Adrenal gland (tissue), 12 donors: ENCODE measurements around the gene TMEM258. TPM values are rescaled to one million over a fixed set of nuclear protein-coding genes. Genes with fewer than 3 reads are reported as not detected.
A peak's percentile ranks its signal among the peaks of the same experiment; 100 is the strongest.

Source experiments
- DNase-seq, 7 donors: peaks; one replicate each; pipeline ENCODE4 v3.0.0-alpha.2; 2019 to 2020
- H3K27ac ChIP-seq, 5 donors: fragments of 200-600 bp; sonication (generic) in 4 of 5; 1 replicate in 3 of 5; 2 replicates in 2 of 5; pipeline versions ENCODE4 v1.5.1 to v1.8.0; 2016 to 2020; ENCODE audit warnings: mild to moderate bottlenecking in 1 of 5
- H3K27me3 ChIP-seq: fragments of 200-600 bp; 2 replicates; pipeline ENCODE4 v1.8.0; 2021
- H3K36me3 ChIP-seq, 2 donors: fragments of 200-600 bp; replicated peaks in 1 of 2; 1 replicate in 1 of 2; 2 replicates in 1 of 2; pipeline versions ENCODE4 v1.5.1 to v1.8.0; 2018 to 2022
- H3K4me1 ChIP-seq, 2 donors: fragments of 200-600 bp; replicated peaks in 1 of 2; 1 replicate in 1 of 2; 2 replicates in 1 of 2; pipeline versions ENCODE4 v1.5.1 to v1.8.0; 2018 to 2021
- H3K4me3 ChIP-seq, 4 donors: fragments of 200-600 bp; sonication (generic) in 3 of 4; one replicate each; pipeline ENCODE4 v1.5.1; 2016 to 2018
- H3K9me3 ChIP-seq, 3 donors: fragments of 200-600 bp; sonication (generic) in 1 of 3; replicated peaks in 1 of 3; 1 replicate in 2 of 3; 2 replicates in 1 of 3; pipeline versions ENCODE4 v1.5.1 to v1.8.0; 2016 to 2021
- POLR2A ChIP-seq, 2 donors: fragments of 450-650 bp; IDR thresholded peaks; one replicate each; pipeline ENCODE4 v1.6.1; 2017; ENCODE audit warnings: antibody characterized with exemption in 2 of 2, mild to moderate bottlenecking in 2 of 2, moderate library complexity in 1 of 2
- WGBS, 4 donors: extraction: QIAGEN DNeasy Blood & Tissue Kit in 2 of 4; methylation state at CpG; one replicate each; pipeline versions ENCODE4 v1.1.5 to v1.1.7; 2013 to 2017; 5-methylcytosine and 5-hydroxymethylcytosine counted together
- intact Hi-C, 2 donors: fragments of 100-400 bp; cut with DNase I; formaldehyde crosslinking; loops; one replicate each; pipeline versions ENCODE4 v1.14.1 to v1.15.0; 2022 to 2023
- polyA plus RNA-seq, 3 donors: library from polyadenylated mRNA; stranded (reverse); fragments of 200-250 nt in 2 of 3; fragments of 350-450 nt in 1 of 3; fragmentation: Illumina TruSeq in 1 of 3; extraction: RNeasy Lipid Tissue Mini Kit (QIAGEN cat#74804) in 1 of 3; gene quantifications; one replicate each; pipeline ENCODE4 v1.2.3, GENCODE V29; 2013 to 2014
- total RNA-seq, 9 donors: library from RNA; depleted of rRNA in 4 of 9; stranded (reverse); fragments of >200 nt in 4 of 9; fragments of 120-200 nt in 1 of 9; fragmentation: NEBNext Ultra II Directional in 1 of 9; extraction: Animal tissue kit (Norgen Biotek cat#: 25700) in 1 of 9; gene quantifications; one replicate each; pipeline versions ENCODE4 v1.1.0 to v1.2.4, GENCODE V29; 2013 to 2023
- TF ChIP-seq, protein P1 (sequence below), 6 experiments: fragments of 450-650 bp in 4 of 6; fragments of 200-600 bp in 2 of 6; sonication (generic) in 1 of 6; IDR thresholded peaks; 1 replicate in 5 of 6; 2 replicates in 1 of 6; pipeline versions ENCODE4 v1.5.1 to v1.8.0; 2016 to 2021; ENCODE audit warnings: antibody characterized with exemption in 6 of 6, mild to moderate bottlenecking in 2 of 6, moderate library complexity in 1 of 6
- donor health status: healthy with polysubstance abuse.
- donor health status: Bipolar disorder and iron deficiency.
- donor health status: DM: yes; HTN: yes; CAD: no.
- donor health status: DM: no; HTN: no; CAD: no.
- donor health status: DM: no; HTN: no; CAD: no.
- donor health status: DM: yes; HTN: yes; CAD: no.

The TMEM258 gene
- total and polyA plus RNA-seq, 12 donors: 22.8 to 215 (median 139) TPM

DNA sequence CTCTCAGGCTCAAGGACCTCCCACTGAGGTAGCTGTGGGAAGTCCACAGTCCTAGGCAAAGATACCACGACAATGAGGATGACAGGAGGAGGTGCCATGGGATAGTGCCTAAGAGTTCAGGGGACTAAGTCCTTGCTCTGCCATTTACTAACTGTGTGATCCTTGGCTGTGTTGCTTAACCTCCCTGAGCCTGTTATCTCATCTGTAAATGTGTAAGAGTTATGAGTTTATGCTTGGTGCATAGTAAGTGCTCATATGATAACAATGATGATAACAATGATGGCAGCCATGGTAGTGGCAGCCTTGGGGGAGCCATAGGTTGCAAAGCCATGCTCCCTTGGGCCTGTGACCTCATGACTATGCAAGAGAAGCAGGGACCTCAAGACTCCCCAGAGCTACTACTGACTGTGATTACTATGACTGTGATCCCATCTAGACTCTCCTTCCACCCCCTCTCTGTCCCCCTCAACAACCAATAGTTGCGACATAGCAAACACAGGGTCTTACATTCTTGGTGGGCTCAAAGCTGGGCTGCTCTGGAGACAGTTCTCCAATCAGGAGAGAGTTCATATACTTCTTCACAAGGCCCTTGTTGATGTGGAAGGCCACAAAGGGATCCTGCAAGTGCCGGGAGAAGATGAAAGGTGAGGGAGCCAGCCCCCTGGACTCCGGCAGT, 20.5 kb upstream of the TMEM258 start:
- DNase-seq: no peak

DNA sequence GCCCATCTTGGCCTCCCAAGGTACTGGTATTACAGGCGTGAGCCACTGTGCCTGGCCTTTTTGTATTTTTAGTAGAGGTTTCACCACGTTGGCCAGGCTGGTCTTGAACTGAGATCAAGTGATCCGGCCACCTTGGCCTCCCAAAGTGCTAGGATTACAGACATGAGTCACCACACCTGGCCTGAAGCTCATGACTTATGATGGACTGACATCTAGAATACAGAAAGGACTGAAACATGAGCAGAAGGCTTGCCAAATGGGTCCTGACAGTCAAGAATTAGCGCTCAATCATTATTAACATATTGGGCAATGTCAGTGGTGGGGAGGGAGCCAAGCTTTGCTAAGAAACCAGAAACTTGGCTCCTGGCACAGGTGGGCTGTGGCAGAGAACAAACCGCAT, 19.4 kb upstream of the TMEM258 start:
- H3K9me3 ChIP-seq: no peaks in the 10 kb centered on the region
- peaks cover 0 to 64% of the 10 kb centered on the region in 2 donors for H3K36me3 ChIP-seq
- no peak for TF ChIP-seq POLR2A (IDR thresholded peaks at IDR 0.05)
- TF ChIP-seq, protein P1, sequence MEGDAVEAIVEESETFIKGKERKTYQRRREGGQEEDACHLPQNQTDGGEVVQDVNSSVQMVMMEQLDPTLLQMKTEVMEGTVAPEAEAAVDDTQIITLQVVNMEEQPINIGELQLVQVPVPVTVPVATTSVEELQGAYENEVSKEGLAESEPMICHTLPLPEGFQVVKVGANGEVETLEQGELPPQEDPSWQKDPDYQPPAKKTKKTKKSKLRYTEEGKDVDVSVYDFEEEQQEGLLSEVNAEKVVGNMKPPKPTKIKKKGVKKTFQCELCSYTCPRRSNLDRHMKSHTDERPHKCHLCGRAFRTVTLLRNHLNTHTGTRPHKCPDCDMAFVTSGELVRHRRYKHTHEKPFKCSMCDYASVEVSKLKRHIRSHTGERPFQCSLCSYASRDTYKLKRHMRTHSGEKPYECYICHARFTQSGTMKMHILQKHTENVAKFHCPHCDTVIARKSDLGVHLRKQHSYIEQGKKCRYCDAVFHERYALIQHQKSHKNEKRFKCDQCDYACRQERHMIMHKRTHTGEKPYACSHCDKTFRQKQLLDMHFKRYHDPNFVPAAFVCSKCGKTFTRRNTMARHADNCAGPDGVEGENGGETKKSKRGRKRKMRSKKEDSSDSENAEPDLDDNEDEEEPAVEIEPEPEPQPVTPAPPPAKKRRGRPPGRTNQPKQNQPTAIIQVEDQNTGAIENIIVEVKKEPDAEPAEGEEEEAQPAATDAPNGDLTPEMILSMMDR (IDR thresholded peaks at IDR 0.05): no peak
- 76 to 86% (median 81%) methylated on average over 5 of the region's 5 CpGs for WGBS, 4 donors
- no peak overlapping the region for H3K4me3 ChIP-seq
- intact Hi-C loops: no loop called here
- H3K27me3 ChIP-seq: no peaks in the 10 kb centered on the region
- DNase-seq: no peak
- H3K27ac ChIP-seq: no peak overlapping the region
- H3K4me1 ChIP-seq: peaks cover 0 to 4% of the 10 kb centered on the region in 2 donors

More for the DNA sequence above, 20.5 kb upstream of the TMEM258 start:
- Histone ChIP-seq H3K4me1 (peaks cover 9 to 13% of the 10 kb centered on the region in 2 donors), H3K27ac (peak overlapping the region in 1 of 5 donors; percentile 13), H3K4me3 (no peak overlapping the region), H3K9me3 (no peaks in the 10 kb centered on the region), H3K36me3 (peaks cover 0 to 54% of the 10 kb centered on the region in 2 donors), H3K27me3 (no peaks in the 10 kb centered on the region)
- 88 to 97% (median 94%) methylated on average over 4 of the region's 4 CpGs for WGBS, 4 donors
- TF ChIP-seq, protein P1 (IDR thresholded peaks at IDR 0.05): no peak
- no peak for TF ChIP-seq POLR2A (IDR thresholded peaks at IDR 0.05)
- intact Hi-C loops: no loop called here

GRCh38 chr11:61810671-61811175, 18.3 kb upstream of the TMEM258 start:
- intact Hi-C loops: no loop called here
- no peak overlapping the region for H3K4me3 ChIP-seq
- TF ChIP-seq POLR2A (IDR thresholded peaks at IDR 0.05): no peak
- TF ChIP-seq, protein P1 (IDR thresholded peaks at IDR 0.05): no peak
- no peak for DNase-seq
- H3K4me1 ChIP-seq: peaks cover 0 to 1% of the 10 kb centered on the region in 2 donors
- H3K27me3 ChIP-seq: no peaks in the 10 kb centered on the region
- peaks cover 0 to 72% of the 10 kb centered on the region in 2 donors for H3K36me3 ChIP-seq
- 88 to 96% (median 94%) methylated on average over 8 of the region's 8 CpGs for WGBS, 4 donors
- H3K9me3 ChIP-seq: no peaks in the 10 kb centered on the region
- no peak overlapping the region for H3K27ac ChIP-seq

DNA sequence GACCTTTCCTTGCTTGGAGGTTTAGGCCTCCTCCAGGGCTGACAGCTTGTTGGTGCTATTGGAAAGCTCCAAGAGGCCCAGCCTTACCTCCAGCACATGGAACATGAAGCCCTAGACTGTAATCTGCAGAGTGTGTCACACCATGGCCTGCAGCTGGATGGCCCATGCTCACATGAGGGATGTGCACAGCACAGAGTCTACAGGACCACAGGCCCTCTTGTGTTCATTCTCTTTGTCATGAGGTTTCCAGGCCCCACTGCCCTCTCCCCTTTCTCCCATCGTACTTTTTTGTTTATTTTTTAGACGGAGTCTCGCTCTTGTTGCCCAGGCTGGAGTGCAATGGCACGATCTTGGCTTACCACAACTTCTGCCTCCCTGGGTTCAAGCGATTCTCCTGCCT, 14.4 kb upstream of the TMEM258 start:
- 92 to 96% (median 92%) methylated on average over 5 of the region's 5 CpGs for WGBS, 4 donors
- DNase-seq: no peak

More for the DNA sequence above, 14.4 kb upstream of the TMEM258 start:
- H3K9me3 ChIP-seq: no peaks in the 10 kb centered on the region
- no peaks in the 10 kb centered on the region for H3K4me1 ChIP-seq
- peaks cover 0 to 93% of the 10 kb centered on the region in 2 donors for H3K36me3 ChIP-seq
- no peak overlapping the region for H3K4me3 ChIP-seq
- no peak overlapping the region for H3K27ac ChIP-seq
- intact Hi-C loops: no loop called here
- no peak for TF ChIP-seq POLR2A (IDR thresholded peaks at IDR 0.05)
- TF ChIP-seq, protein P1 (IDR thresholded peaks at IDR 0.05): no peak
- H3K27me3 ChIP-seq: no peaks in the 10 kb centered on the region
